Activated gamma-delta T cell (primary cell): ENCODE data around the gene LZTFL1.

Source experiments
- DNase-seq: peaks from one replicate; lab custom pipeline; 2025; lab: John Stamatoyannopoulos, UW

The LZTFL1 gene

GRCh38 chr3:45807681-45808540 lies 34.0 kb downstream of the LZTFL1 start:
- no peak for DNase-seq

GRCh38 chr3:45807133-45807532 lies 34.8 kb downstream of the LZTFL1 start:
- DNase-seq, result no peak

GRCh38 chr3:45806072-45806471 lies 35.8 kb downstream of the LZTFL1 start:
- DNase-seq, result no peak

GRCh38 chr3:45803252-45803935 lies 38.5 kb downstream of the LZTFL1 start:
- no peak for DNase-seq

GRCh38 chr3:45802146-45802545 lies 39.8 kb downstream of the LZTFL1 start:
- DNase-seq, result no peak

- no peak for DNase-seq
Observed at GRCh38 chr3:45800611-45801010, 41.3 kb downstream of the LZTFL1 start.

GRCh38 chr3:45799586-45799985 lies 42.3 kb downstream of the LZTFL1 start:
- no peak for DNase-seq

GRCh38 chr3:45798034-45798433 lies 43.9 kb downstream of the LZTFL1 start:
- no peak for DNase-seq

GRCh38 chr3:45796902-45797637 lies 44.8 kb downstream of the LZTFL1 start:
- DNase-seq, result no peak

- DNase-seq, result peak; percentile 12
Observed at GRCh38 chr3:45795882-45796765, 45.8 kb downstream of the LZTFL1 start, which contains the start of gene SLC6A20. SLC6A20 (minus strand) TSS chr3:45796536; CDS start chr3:45796419, 117 bp downstream.

- no peak for DNase-seq
Observed at GRCh38 chr3:45795509-45795881, 46.4 kb downstream of the LZTFL1 start.

- DNase-seq, result no peak
Observed at GRCh38 chr3:45794660-45795059, 47.3 kb downstream of the LZTFL1 start.

GRCh38 chr3:45794177-45794560 lies 47.8 kb downstream of the LZTFL1 start:
- DNase-seq, result no peak

GRCh38 chr3:45793482-45794176 lies 48.3 kb downstream of the LZTFL1 start:
- no peak for DNase-seq

- DNase-seq, result no peak
Observed at GRCh38 chr3:45792516-45793172, 49.3 kb downstream of the LZTFL1 start.

GRCh38 chr3:45792036-45792435 lies 49.9 kb downstream of the LZTFL1 start:
- DNase-seq, result no peak

- DNase-seq, result no peak
Observed at GRCh38 chr3:45790596-45790995, 51.3 kb downstream of the LZTFL1 start.

GRCh38 chr3:45789235-45789812 lies 52.6 kb downstream of the LZTFL1 start:
- DNase-seq, result no peak

- no peak for DNase-seq
Observed at GRCh38 chr3:45787551-45787950, 54.4 kb downstream of the LZTFL1 start.
